Measurements from ENCODE around the gene TAC3.
"Not testable (repeated sequence)": the region's sequence is repeated elsewhere in the genome, so short reads cannot be mapped to it uniquely, and the experiment has no call there.

TAC3 gene

GRCh38 chr12:56982578-56983236, 33.6 kb downstream of the TAC3 start:
- DNase-seq (ENCODE audit: low spot score): not testable (repeated sequence)

- no peak for DNase-seq (ENCODE audit: low spot score)
These were observed 35.3 kb downstream of the TAC3 start for GRCh38 chr12:56980941-56981530.

- no peak for DNase-seq (ENCODE audit: low spot score)
These were observed 36.1 kb downstream of the TAC3 start for GRCh38 chr12:56980268-56980667.

GRCh38 chr12:56979628-56980027, 36.7 kb downstream of the TAC3 start:
- DNase-seq (ENCODE audit: low spot score): no peak

- no peak for DNase-seq (ENCODE audit: low spot score)
These were observed 37.8 kb downstream of the TAC3 start for GRCh38 chr12:56978397-56979138.

GRCh38 chr12:56977361-56977760, 39.0 kb downstream of the TAC3 start:
- DNase-seq (ENCODE audit: low spot score): not testable (repeated sequence)

GRCh38 chr12:56974224-56974623, 42.1 kb downstream of the TAC3 start:
- not testable (repeated sequence) for DNase-seq (ENCODE audit: low spot score)

GRCh38 chr12:56968910-56969309, 47.4 kb downstream of the TAC3 start:
- DNase-seq (ENCODE audit: low spot score): not testable (repeated sequence)

- DNase-seq (ENCODE audit: low spot score): not testable (repeated sequence)
These were observed 50.2 kb downstream of the TAC3 start for GRCh38 chr12:56965997-56966642.

GRCh38 chr12:56965124-56965523, 51.2 kb downstream of the TAC3 start:
- not testable (repeated sequence) for DNase-seq (ENCODE audit: low spot score)

- not testable (repeated sequence) for DNase-seq (ENCODE audit: low spot score)
These were observed 52.8 kb downstream of the TAC3 start for GRCh38 chr12:56963557-56963956.

- DNase-seq (ENCODE audit: low spot score): not testable (repeated sequence)
These were observed 54.1 kb downstream of the TAC3 start for GRCh38 chr12:56962247-56962646.

Measured in hematopoietic multipotent progenitor cell treated with erythropoietin and hydrocortisone succinate and interleukin-3 and kit ligand, for 15 days (in vitro differentiated cells).